GM23248 (cell line): ENCODE measurements around the gene FRYL. TPM values are rescaled to one million over a fixed set of nuclear protein-coding genes. Genes with fewer than 3 reads are reported as not detected.

Experiments
- DNase-seq: peaks from one replicate; pipeline ENCODE4 v3.0.0-alpha.2; 2015
- H2AFZ ChIP-seq: fragments of 200-600 bp; sonication (generic); 2 replicates; pipeline ENCODE4 v1.6.1; 2016; ENCODE audit warnings: antibody characterized with exemption
- H3F3A ChIP-seq: fragments of 200-600 bp; sonication (generic); 2 replicates; pipeline ENCODE4 v1.6.1; 2016; ENCODE audit warnings: mild to moderate bottlenecking, antibody characterized with exemption, mixed run types; ENCODE audit not compliant: insufficient read depth
- H3K27ac ChIP-seq: fragments of 200-600 bp; sonication (generic); 2 replicates; pipeline ENCODE4 v1.5.1; 2016; ENCODE audit warnings: mild to moderate bottlenecking
- H3K27me3 ChIP-seq: fragments of 200-600 bp; sonication (generic); replicated peaks from 2 replicates; pipeline ENCODE4 v1.6.1; 2016; ENCODE audit warnings: mild to moderate bottlenecking; ENCODE audit not compliant: insufficient read depth
- H3K36me3 ChIP-seq: fragments of 200-600 bp; sonication (generic); 2 replicates; pipeline ENCODE4 v1.6.1; 2016; ENCODE audit warnings: low read depth, mild to moderate bottlenecking
- H3K4me1 ChIP-seq: fragments of 200-600 bp; sonication (generic); 2 replicates; pipeline ENCODE4 v1.6.1; 2016; ENCODE audit warnings: mild to moderate bottlenecking; ENCODE audit not compliant: insufficient read depth
- H3K4me2 ChIP-seq: fragments of 200-600 bp; sonication (generic); one replicate; pipeline ENCODE4 v1.6.1; 2016; ENCODE audit warnings: mild to moderate bottlenecking; ENCODE audit not compliant: unreplicated experiment
- H3K4me3 ChIP-seq: fragments of 200-600 bp; sonication (generic); 2 replicates; pipeline ENCODE4 v1.5.1; 2016; ENCODE audit warnings: mild to moderate bottlenecking
- H3K79me2 ChIP-seq: fragments of 200-600 bp; sonication (generic); 2 replicates; pipeline ENCODE4 v1.6.1; 2016; ENCODE audit warnings: mild to moderate bottlenecking; ENCODE audit not compliant: insufficient read depth
- H3K9ac ChIP-seq: fragments of 200-600 bp; sonication (generic); 2 replicates; pipeline ENCODE4 v1.6.1; 2016; ENCODE audit warnings: mild to moderate bottlenecking
- H3K9me2 ChIP-seq: fragments of 200-600 bp; sonication (generic); 2 replicates; pipeline ENCODE4 v1.6.1; 2016; ENCODE audit warnings: mixed run types, mild to moderate bottlenecking, moderate library complexity; ENCODE audit not compliant: insufficient read depth
- H3K9me3 ChIP-seq: fragments of 200-600 bp; sonication (generic); one replicate; pipeline ENCODE4 v1.6.1; 2017; ENCODE audit warnings: low read depth
- H4K20me1 ChIP-seq: fragments of 200-600 bp; sonication (generic); 2 replicates; pipeline ENCODE4 v1.6.0; 2016; ENCODE audit not compliant: insufficient read depth
- EZH2 ChIP-seq: fragments of 200-600 bp; sonication (generic); IDR thresholded peaks from 2 replicates; pipeline ENCODE4 v1.6.1; 2018; ENCODE audit warnings: antibody characterized with exemption, mild to moderate bottlenecking; ENCODE audit not compliant: insufficient read depth, poor library complexity, severe bottlenecking
- EZH2phosphoT487 ChIP-seq: fragments of 200-600 bp; sonication (generic); IDR thresholded peaks from 2 replicates; pipeline ENCODE4 v1.6.1; 2018; ENCODE audit warnings: antibody characterized with exemption, moderate library complexity, mild to moderate bottlenecking, low read depth; ENCODE audit not compliant: insufficient read depth
- WGBS, 2 experiments: methylation state at CpG; one replicate each; pipeline ENCODE4 v1.1.6; 2015 to 2017; ENCODE audit warnings: low lambda C conversion rate in 2 of 2, low coverage in 1 of 2; ENCODE audit errors: missing lambda C conversion rate in 2 of 2; 5-methylcytosine and 5-hydroxymethylcytosine counted together
- in situ Hi-C: fragments of 300-500 bp; cut with MboI; formaldehyde crosslinking; loops from 2 replicates; pipeline ENCODE4 v1.15.0; 2020
- polyA plus RNA-seq: library from polyadenylated mRNA; unstranded; fragments of >200 nt; fragmentation: Nextera tagmentation; extraction: Ambion mirVana; gene quantifications from 2 replicates; pipeline ENCODE4 v1.2.1, GENCODE V29; 2016
- total RNA-seq: library from RNA; depleted of rRNA; stranded (reverse); fragments of >200 nt; shearing (Covaris generic); gene quantifications from 2 replicates; pipeline ENCODE4 v1.2.3, GENCODE V29; 2014

The FRYL gene
- total and polyA plus RNA-seq, 2 experiments from 2014 or later = 16.6 to 28.4 TPM

DNA sequence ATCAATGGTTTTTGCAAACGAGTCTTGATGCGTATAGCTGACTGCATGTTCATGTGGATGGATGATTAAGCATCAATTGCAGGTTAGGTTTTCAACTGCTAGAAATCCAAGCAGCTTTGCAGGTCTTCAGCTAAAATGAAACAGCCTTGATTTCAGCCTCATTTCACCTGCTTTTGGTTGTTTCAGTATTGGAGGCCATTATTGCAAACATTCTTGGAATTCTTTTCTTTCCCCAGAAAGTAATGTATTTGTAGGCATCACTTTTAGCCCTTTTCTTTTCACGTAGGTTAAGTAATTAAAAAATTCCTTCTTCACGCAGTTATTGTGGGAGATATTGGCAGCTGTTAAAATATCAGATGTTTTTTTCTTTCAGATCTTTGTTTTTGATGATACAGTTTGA is 281.2 kb downstream of the FRYL start:
- no peaks in the 10 kb centered on the region for H4K20me1 ChIP-seq
- no peaks in the 10 kb centered on the region for H3K9me2 ChIP-seq
- H3K27me3 ChIP-seq = no peaks in the 10 kb centered on the region
- in situ Hi-C loops = no loop called here
- H3K79me2 ChIP-seq = no peaks in the 10 kb centered on the region
- DNase-seq = no peak
- TF ChIP-seq EZH2phosphoT487 (no peak), EZH2 (no peak)
- H3K4me2 ChIP-seq = no peak overlapping the region
- 80 to 85% methylated on average over 4 of the region's 4 CpGs for WGBS, 2 experiments
- H3F3A ChIP-seq = no peaks in the 10 kb centered on the region
- no peaks in the 10 kb centered on the region for H3K9me3 ChIP-seq
- H3K9ac ChIP-seq = no peak overlapping the region
- H3K4me3 ChIP-seq = no peak overlapping the region
- H3K36me3 ChIP-seq = peaks cover 28% of the 10 kb centered on the region
- no peaks in the 10 kb centered on the region for H3K4me1 ChIP-seq
- no peak overlapping the region for H3K27ac ChIP-seq
- no peak overlapping the region for H2AFZ ChIP-seq

DNA sequence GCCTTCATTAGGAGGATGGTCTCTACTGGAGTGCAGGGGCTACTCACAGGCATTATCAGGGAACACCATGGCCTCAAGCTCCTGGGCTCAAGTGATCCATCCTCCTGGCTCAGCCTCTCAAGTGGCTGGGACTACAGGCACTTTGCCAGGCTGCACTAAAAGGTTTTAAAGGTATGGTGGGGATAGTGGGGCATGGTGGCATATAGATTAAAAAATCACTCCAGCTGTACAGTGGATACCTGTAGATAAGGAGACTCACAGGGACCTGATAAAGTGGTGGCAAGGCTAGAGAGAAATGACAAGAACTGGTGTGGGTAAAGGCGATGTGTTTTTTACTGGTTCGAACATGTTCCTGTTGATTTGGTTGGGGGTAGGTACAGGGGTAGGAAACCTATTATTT is 284.1 kb downstream of the FRYL start:
- H4K20me1 ChIP-seq = no peaks in the 10 kb centered on the region
- no peak overlapping the region for H3K4me3 ChIP-seq
- H3F3A ChIP-seq = peaks cover 6% of the 10 kb centered on the region; the same call in 1 of the 2 replicates
- no peak for DNase-seq
- H3K9ac ChIP-seq = no peak overlapping the region
- H3K36me3 ChIP-seq = peaks cover 22% of the 10 kb centered on the region
- TF ChIP-seq EZH2phosphoT487 (no peak), EZH2 (no peak)
- no peak overlapping the region for H2AFZ ChIP-seq
- H3K9me2 ChIP-seq = no peaks in the 10 kb centered on the region
- 95 to 98% methylated on average over 2 of the region's 2 CpGs for WGBS, 2 experiments
- no peak overlapping the region for H3K27ac ChIP-seq
- in situ Hi-C loops = no loop called here
- no peaks in the 10 kb centered on the region for H3K79me2 ChIP-seq
- H3K9me3 ChIP-seq = no peaks in the 10 kb centered on the region
- H3K4me1 ChIP-seq = no peaks in the 10 kb centered on the region
- H3K4me2 ChIP-seq = no peak overlapping the region
- H3K27me3 ChIP-seq = peaks cover 19% of the 10 kb centered on the region

DNA sequence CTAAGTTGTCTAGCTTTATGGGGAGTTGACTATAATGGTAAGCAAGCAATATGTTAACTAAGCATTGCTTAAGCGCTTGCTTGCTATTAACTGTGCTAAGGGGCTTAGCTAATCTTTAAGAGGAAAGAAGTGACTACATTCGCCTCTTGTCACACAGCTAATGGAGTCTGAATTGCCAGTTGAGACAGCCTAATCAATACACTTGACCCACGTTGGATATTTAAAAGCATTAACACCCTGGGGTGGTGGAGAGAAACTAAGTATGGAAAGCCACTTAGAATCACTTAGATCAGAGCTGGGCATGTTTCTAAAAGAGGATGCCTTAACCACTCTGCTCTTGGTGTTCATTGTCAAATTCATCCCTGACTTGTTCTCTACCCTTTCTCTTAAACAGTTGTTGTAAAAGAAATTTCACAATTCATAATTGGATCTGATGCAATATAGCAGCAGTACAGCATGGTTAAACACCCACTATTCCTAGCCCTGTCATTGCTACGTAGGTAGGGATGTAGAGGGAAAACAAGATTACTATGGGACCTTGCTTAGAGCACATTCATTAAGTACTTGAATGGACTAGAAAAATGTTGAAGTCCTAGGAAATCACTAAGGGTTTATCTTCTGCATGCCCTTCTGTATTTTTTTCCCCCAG is 286.5 kb downstream of the FRYL start:
- Histone ChIP-seq H3K36me3 (peaks cover 4% of the 10 kb centered on the region; the same call in 1 of the 2 replicates), H3K79me2 (no peaks in the 10 kb centered on the region), H3K9me2 (no peaks in the 10 kb centered on the region), H3K4me2 (no peak overlapping the region), H2AFZ (no peak overlapping the region), H3K4me1 (no peaks in the 10 kb centered on the region), H3K4me3 (no peak overlapping the region), H3K9me3 (no peaks in the 10 kb centered on the region), H3K27ac (no peak overlapping the region), H3F3A (peaks cover 6% of the 10 kb centered on the region; the same call in 1 of the 2 replicates), H3K9ac (no peak overlapping the region), H3K27me3 (peaks cover 40% of the 10 kb centered on the region), H4K20me1 (no peaks in the 10 kb centered on the region)
- DNase-seq = no peak
- in situ Hi-C loops = no loop called here
- no peak for TF ChIP-seq EZH2
- TF ChIP-seq EZH2phosphoT487 = no peak
- 74% methylated on average over 4 of the region's 4 CpGs for WGBS, 2 experiments

DNA sequence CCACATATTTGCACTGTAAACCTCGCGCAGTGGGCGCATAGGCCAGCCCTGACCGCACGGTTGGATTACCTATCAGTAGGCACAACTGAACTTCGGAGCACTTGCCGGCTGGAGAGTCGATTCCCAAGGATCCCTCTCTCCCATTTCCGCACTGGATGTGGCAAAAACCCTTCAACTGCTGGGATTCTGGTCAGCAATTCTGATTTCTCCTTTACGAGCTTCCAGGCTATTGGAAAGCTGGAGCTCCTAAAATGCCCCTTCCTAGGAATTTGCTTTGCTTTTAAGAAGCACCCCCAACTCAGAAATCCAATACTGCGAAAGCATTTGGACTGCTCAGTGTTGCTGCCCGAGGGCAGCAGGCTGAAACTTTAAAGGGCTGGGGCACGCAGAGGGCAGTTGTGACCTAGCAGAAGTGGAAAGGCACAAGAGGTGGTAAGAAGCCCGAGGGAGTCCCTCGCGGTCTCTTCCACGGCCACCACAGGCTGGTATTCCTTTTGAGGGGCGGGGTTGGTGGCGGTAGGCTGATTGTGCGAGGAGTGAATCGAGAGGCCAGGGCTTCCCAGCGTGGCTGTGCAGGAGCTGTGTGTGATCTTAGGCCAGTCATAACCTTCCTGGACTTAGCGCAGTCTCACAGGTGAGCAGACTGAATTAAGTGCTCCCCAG is 288.4 kb downstream of the FRYL start:
- Histone ChIP-seq H4K20me1 (no peaks in the 10 kb centered on the region), H3K9ac (no peak overlapping the region), H3K4me2 (no peak overlapping the region), H3K9me3 (no peaks in the 10 kb centered on the region), H2AFZ (no peak overlapping the region), H3K79me2 (no peaks in the 10 kb centered on the region), H3K9me2 (no peaks in the 10 kb centered on the region), H3K4me1 (no peaks in the 10 kb centered on the region), H3K36me3 (no peaks in the 10 kb centered on the region), H3K4me3 (no peak overlapping the region), H3K27ac (no peak overlapping the region), H3K27me3 (peaks cover 50% of the 10 kb centered on the region), H3F3A (peaks cover 6% of the 10 kb centered on the region; the same call in 1 of the 2 replicates)
- TF ChIP-seq EZH2 (no peak), EZH2phosphoT487 (no peak)
- no peak for DNase-seq
- in situ Hi-C loops = no loop called here
- 68 to 74% methylated on average over 22 to 23 of the region's 23 CpGs for WGBS, 2 experiments
